Natural killer cell treated with Interleukin-12 subunit alpha and Interleukin-12 subunit beta and Interleukin-15 and Interleukin-18, amount 100 ng/mL, for 72 hours (primary cell): Measurements from ENCODE around the gene RPS16. TPM values are rescaled to one million over a fixed set of nuclear protein-coding genes. Genes with fewer than 3 reads are reported as not detected.
A peak's percentile ranks its signal among the peaks of the same experiment; 100 is the strongest.
"Not testable (repeated sequence)": the region's sequence is repeated elsewhere in the genome, so short reads cannot be mapped to it uniquely, and the experiment has no call there.

ENCODE experiments used
- ATAC-seq, 2 donors: fragments of 150-1000 bp; cut with Tn5 transposase in 1 of 2; sonication (Bioruptor Pico), chemical (Tn5 transposase) in 1 of 2; 2 replicates each; pipeline ENCODE4 v1.10.0; 2021
- DNase-seq: peaks from one replicate; pipeline ENCODE4 v3.0.0; 2022; ENCODE audit warnings: low spot score
- H3K27ac Mint-ChIP-seq, 2 donors: 1 replicate in 1 of 2; 2 replicates in 1 of 2; pipeline ENCODE4 v1.8.0; 2022; ENCODE audit warnings: mixed read lengths in 2 of 2, mild to moderate bottlenecking in 1 of 2, moderate library complexity in 1 of 2
- H3K27me3 Mint-ChIP-seq, 2 donors: 1 replicate in 1 of 2; 2 replicates in 1 of 2; pipeline ENCODE4 v1.8.0; 2022; ENCODE audit warnings: mixed read lengths in 2 of 2
- H3K36me3 Mint-ChIP-seq: one replicate; pipeline ENCODE4 v1.8.0; 2022; ENCODE audit warnings: mixed read lengths
- H3K4me1 Mint-ChIP-seq, 2 donors: 1 replicate in 1 of 2; 2 replicates in 1 of 2; pipeline ENCODE4 v1.8.0; 2022; ENCODE audit warnings: low read depth in 2 of 2, mixed read lengths in 2 of 2, mild to moderate bottlenecking in 1 of 2
- H3K4me3 Mint-ChIP-seq: one replicate; pipeline ENCODE4 v1.8.0; 2022; ENCODE audit warnings: mixed read lengths
- H3K9me3 Mint-ChIP-seq: 2 replicates; pipeline ENCODE4 v1.8.0; 2022; ENCODE audit warnings: mixed read lengths
- total RNA-seq, 2 donors: library from RNA; stranded (reverse); gene quantifications; one replicate each; pipeline ENCODE4 v1.2.3, GENCODE V29; 2022

The RPS16 gene
- total RNA-seq: 1,000 to 10,000 TPM; 1,544 to 1,854 TPM

- peak; percentile 97 to 99 for ATAC-seq
- Mint-ChIP-seq H3K27ac (peak within 1 kb of the TSS; percentile 99), H3K27me3 (no peaks in the 10 kb centered on the region), H3K4me3 (peak within 1 kb of the TSS; percentile 100), H3K4me1 (peaks cover 37 to 49% of the 10 kb centered on the region in 2 donors), H3K9me3 (no peaks in the 10 kb centered on the region), H3K36me3 (peaks cover 20% of the 10 kb centered on the region)
- peak; percentile 100 for DNase-seq
Measured at GRCh38 chr19:39435499-39436349, at the start of gene RPS16. Gene RPS16, minus strand, starts transcription at chr19:39435949. Its CDS starts 54 bp downstream, at chr19:39435895.

GRCh38 chr19:39483141-39483540 lies 47.4 kb upstream of the RPS16 start:
- no peak for ATAC-seq

GRCh38 chr19:39481676-39482075 lies 45.9 kb upstream of the RPS16 start:
- H3K9me3 Mint-ChIP-seq: no peaks in the 10 kb centered on the region
- no peaks in the 10 kb centered on the region for H3K27me3 Mint-ChIP-seq
- ATAC-seq (no peak), DNase-seq (no peak)
- H3K4me3 Mint-ChIP-seq: peak overlapping the region; percentile 92
- peaks cover 23 to 24% of the 10 kb centered on the region in 2 donors for H3K4me1 Mint-ChIP-seq
- H3K36me3 Mint-ChIP-seq: peaks cover 1% of the 10 kb centered on the region
- peak overlapping the region; percentile 76 to 95 for H3K27ac Mint-ChIP-seq

More at GRCh38 chr19:39483141-39483540, 47.4 kb upstream of the RPS16 start:
- Mint-ChIP-seq H3K36me3 (peaks cover 9% of the 10 kb centered on the region), H3K4me3 (peak overlapping the region; percentile 12), H3K4me1 (peaks cover 23 to 27% of the 10 kb centered on the region in 2 donors), H3K27me3 (no peaks in the 10 kb centered on the region), H3K9me3 (no peaks in the 10 kb centered on the region), H3K27ac (no peak overlapping the region)
- no peak for DNase-seq

- no peak for DNase-seq
- Mint-ChIP-seq H3K9me3 (no peaks in the 10 kb centered on the region), H3K27ac (peak overlapping the region; percentile 76 to 95), H3K27me3 (no peaks in the 10 kb centered on the region), H3K36me3 (no peaks in the 10 kb centered on the region), H3K4me1 (peaks cover 23% of the 10 kb centered on the region in 2 donors), H3K4me3 (peak overlapping the region; percentile 92)
- no peak for ATAC-seq
Measured at GRCh38 chr19:39481229-39481545, 45.4 kb upstream of the RPS16 start.

GRCh38 chr19:39480337-39481228 lies 44.8 kb upstream of the RPS16 start, which contains the start of gene TIMM50:
Gene TIMM50, plus strand, starts transcription at chr19:39480838. Its CDS starts 16 bp downstream, at chr19:39480854.
- H3K9me3 Mint-ChIP-seq: no peaks in the 10 kb centered on the region
- DNase-seq (peak; percentile 98), ATAC-seq (peak; percentile 98 to 99)
- peaks cover 23% of the 10 kb centered on the region in 2 donors for H3K4me1 Mint-ChIP-seq
- H3K27ac Mint-ChIP-seq: peak within 1 kb of the TSS; percentile 76 to 95
- H3K36me3 Mint-ChIP-seq: no peaks in the 10 kb centered on the region
- no peaks in the 10 kb centered on the region for H3K27me3 Mint-ChIP-seq
- peak within 1 kb of the TSS; percentile 92 for H3K4me3 Mint-ChIP-seq

GRCh38 chr19:39479916-39480315 lies 44.2 kb upstream of the RPS16 start:
- Mint-ChIP-seq H3K27ac (peak overlapping the region; percentile 76 to 95), H3K9me3 (no peaks in the 10 kb centered on the region), H3K4me3 (peak overlapping the region; percentile 92), H3K27me3 (no peaks in the 10 kb centered on the region), H3K36me3 (no peaks in the 10 kb centered on the region), H3K4me1 (peaks cover 23% of the 10 kb centered on the region in 2 donors)
- DNase-seq: no peak
- no peak for ATAC-seq

GRCh38 chr19:39479319-39479801 lies 43.6 kb upstream of the RPS16 start:
- H3K27me3 Mint-ChIP-seq: not testable (repeated sequence)
- H3K4me3 Mint-ChIP-seq: peak overlapping the region; percentile 92

GRCh38 chr19:39475748-39476147 lies 40.0 kb upstream of the RPS16 start:
- Mint-ChIP-seq H3K27ac (no peak overlapping the region), H3K36me3 (peaks cover 7% of the 10 kb centered on the region), H3K27me3 (no peaks in the 10 kb centered on the region), H3K4me3 (no peak overlapping the region), H3K9me3 (no peaks in the 10 kb centered on the region), H3K4me1 (peaks cover 18 to 19% of the 10 kb centered on the region in 2 donors)
- DNase-seq (no peak), ATAC-seq (no peak)

More at GRCh38 chr19:39479319-39479801, 43.6 kb upstream of the RPS16 start:
- H3K36me3 Mint-ChIP-seq, H3K9me3 Mint-ChIP-seq, DNase-seq, ATAC-seq: not testable (repeated sequence)
- peaks cover 23% of the 10 kb centered on the region in 2 donors for H3K4me1 Mint-ChIP-seq
- H3K27ac Mint-ChIP-seq: peak overlapping the region; percentile 76 to 95

GRCh38 chr19:39474139-39474620 lies 38.4 kb upstream of the RPS16 start:
- H3K4me1 Mint-ChIP-seq: peaks cover 11 to 12% of the 10 kb centered on the region in 2 donors
- DNase-seq (peak; percentile 72), ATAC-seq (peak; percentile 48 to 49)
- peaks cover 13% of the 10 kb centered on the region for H3K36me3 Mint-ChIP-seq
- no peaks in the 10 kb centered on the region for H3K9me3 Mint-ChIP-seq
- peak overlapping the region in 1 of 2 donors; percentile 51 for H3K27ac Mint-ChIP-seq
- no peaks in the 10 kb centered on the region for H3K27me3 Mint-ChIP-seq
- H3K4me3 Mint-ChIP-seq: no peak overlapping the region

GRCh38 chr19:39473443-39473960 lies 37.8 kb upstream of the RPS16 start:
- H3K9me3 Mint-ChIP-seq: no peaks in the 10 kb centered on the region
- peaks cover 11 to 12% of the 10 kb centered on the region in 2 donors for H3K4me1 Mint-ChIP-seq
- no peak overlapping the region for H3K27ac Mint-ChIP-seq
- H3K27me3 Mint-ChIP-seq: no peaks in the 10 kb centered on the region
- H3K36me3 Mint-ChIP-seq: peaks cover 14% of the 10 kb centered on the region
- DNase-seq (no peak), ATAC-seq (no peak)
- no peak overlapping the region for H3K4me3 Mint-ChIP-seq

GRCh38 chr19:39472746-39473442 lies 37.1 kb upstream of the RPS16 start:
- DNase-seq (no peak), ATAC-seq (no peak)
- Mint-ChIP-seq H3K4me3 (no peak overlapping the region), H3K4me1 (peaks cover 11 to 12% of the 10 kb centered on the region in 2 donors), H3K27ac (no peak overlapping the region), H3K27me3 (no peaks in the 10 kb centered on the region), H3K9me3 (no peaks in the 10 kb centered on the region), H3K36me3 (peaks cover 14% of the 10 kb centered on the region)

- peaks cover 14% of the 10 kb centered on the region for H3K36me3 Mint-ChIP-seq
- H3K27ac Mint-ChIP-seq: peak overlapping the region; percentile 54 to 63
- ATAC-seq: no peak
- DNase-seq: no peak
- H3K27me3 Mint-ChIP-seq: no peaks in the 10 kb centered on the region
- H3K4me3 Mint-ChIP-seq: no peak overlapping the region
- H3K4me1 Mint-ChIP-seq: peaks cover 11 to 12% of the 10 kb centered on the region in 2 donors
- no peaks in the 10 kb centered on the region for H3K9me3 Mint-ChIP-seq
Measured at GRCh38 chr19:39471756-39472536, 36.2 kb upstream of the RPS16 start.
